ENCODE measurements around the gene AVP.

The AVP gene

DNA sequence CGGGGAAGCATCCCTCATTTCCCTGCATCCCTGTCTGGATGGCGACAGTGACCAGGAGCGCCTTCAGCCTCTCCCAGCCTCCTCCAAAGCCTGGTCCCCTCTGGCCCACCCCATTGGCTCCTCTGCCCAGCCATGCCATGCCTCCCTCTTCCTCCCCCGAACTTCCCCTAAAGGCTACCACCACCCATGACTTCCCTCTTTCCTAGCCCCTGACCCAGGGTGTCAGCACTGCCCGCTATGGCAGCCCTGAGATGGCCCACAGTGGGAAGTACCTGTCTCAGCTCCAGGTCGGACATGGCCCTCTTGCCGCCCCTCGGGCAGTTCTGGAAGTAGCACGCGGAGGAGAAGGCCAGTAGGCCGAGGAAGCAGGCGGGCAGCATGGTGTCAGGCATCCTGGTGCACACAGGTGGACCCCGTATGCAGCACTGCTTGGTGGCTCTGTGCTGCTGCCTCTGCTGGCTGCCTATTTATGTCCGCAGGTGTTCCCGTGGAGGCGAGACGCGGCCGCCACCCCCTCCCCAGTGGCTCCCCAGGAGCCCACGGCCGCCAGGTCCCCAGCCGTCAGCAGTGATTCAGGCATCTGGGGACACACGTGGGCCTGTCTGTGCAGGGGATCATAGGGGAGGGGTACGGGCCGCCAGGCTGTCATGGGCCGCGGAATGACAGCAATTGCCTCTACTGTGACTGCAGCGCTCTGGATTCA, at the start of gene AVP:
Gene AVP (minus strand): TSS at position 442 of the 703 bp plus-strand sequence. CDS start 50 bp downstream, at position 392.
- TF ChIP-seq, protein P1, sequence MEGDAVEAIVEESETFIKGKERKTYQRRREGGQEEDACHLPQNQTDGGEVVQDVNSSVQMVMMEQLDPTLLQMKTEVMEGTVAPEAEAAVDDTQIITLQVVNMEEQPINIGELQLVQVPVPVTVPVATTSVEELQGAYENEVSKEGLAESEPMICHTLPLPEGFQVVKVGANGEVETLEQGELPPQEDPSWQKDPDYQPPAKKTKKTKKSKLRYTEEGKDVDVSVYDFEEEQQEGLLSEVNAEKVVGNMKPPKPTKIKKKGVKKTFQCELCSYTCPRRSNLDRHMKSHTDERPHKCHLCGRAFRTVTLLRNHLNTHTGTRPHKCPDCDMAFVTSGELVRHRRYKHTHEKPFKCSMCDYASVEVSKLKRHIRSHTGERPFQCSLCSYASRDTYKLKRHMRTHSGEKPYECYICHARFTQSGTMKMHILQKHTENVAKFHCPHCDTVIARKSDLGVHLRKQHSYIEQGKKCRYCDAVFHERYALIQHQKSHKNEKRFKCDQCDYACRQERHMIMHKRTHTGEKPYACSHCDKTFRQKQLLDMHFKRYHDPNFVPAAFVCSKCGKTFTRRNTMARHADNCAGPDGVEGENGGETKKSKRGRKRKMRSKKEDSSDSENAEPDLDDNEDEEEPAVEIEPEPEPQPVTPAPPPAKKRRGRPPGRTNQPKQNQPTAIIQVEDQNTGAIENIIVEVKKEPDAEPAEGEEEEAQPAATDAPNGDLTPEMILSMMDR (IDR thresholded peaks at IDR 0.05), result no peak

- TF ChIP-seq, protein P1 (IDR thresholded peaks at IDR 0.05), result no peak
These were observed 49.6 kb upstream of the AVP start for GRCh38 chr20:3134151-3134550.

DNA sequence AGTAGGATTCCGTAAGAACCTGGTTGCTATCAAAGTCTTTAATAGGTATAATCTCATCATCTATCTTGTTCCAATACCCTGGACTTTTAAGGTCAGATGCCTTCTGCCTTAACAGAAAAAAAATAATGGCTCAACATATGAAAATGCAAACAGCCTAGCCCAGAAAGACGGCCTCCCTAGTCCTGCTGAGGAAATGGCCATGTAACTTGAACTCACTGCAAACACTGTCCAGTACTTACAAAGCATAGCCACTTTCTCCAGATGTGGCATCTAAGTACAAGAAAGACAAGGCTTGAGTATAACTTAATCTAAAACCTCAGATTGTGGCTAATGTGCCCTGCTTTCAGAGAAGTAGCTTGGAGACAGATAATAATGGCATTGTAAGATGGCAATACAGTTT, 48.6 kb upstream of the AVP start:
- TF ChIP-seq, protein P1 (IDR thresholded peaks at IDR 0.05), result no peak

DNA sequence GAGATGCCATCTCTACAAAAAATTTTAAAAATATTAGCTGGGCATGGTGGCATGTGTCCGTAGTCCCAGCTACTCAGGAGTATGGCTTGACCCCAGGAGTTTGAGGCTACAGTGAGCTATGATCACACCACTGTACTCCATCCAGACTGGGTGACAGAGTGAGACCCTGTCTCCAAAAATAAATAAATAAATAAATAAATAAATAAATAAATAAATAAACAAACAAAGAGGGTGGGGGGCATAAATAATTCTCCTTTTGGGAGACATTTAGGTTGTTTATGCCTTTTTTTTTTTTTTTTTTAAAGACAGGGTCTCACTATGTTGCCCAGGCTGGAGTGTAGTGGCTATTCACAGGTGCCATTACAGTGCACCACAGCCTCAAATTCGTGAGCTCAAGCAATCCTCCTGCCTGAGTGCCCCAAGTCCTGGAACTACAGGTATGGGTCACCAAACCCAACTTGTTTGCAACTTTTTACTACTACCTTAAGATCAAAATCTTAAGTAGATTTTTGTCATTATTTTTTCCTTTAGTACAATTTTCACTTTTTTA, 45.6 kb upstream of the AVP start:
- TF ChIP-seq, protein P1 (IDR thresholded peaks at IDR 0.05), result no peak

DNA sequence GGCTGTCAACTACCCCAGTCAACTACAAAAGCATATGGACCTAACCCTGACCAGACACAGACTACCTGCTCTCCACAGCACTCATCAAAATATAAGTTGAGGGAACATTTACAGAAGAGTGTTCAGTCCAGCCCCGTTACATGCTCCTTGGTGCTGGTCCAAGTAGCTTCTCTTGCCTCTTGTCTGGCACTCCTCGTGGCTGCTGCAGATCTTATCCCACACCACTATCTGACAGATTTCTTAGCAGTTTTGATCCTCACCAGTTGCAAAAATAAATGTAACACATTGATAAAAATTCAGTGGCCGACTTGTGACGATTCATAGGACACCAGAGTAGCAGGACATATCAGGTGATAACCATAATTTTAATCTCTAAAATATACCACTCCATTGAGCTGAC, 44.6 kb upstream of the AVP start:
- TF ChIP-seq, protein P1 (IDR thresholded peaks at IDR 0.05), result no peak

DNA sequence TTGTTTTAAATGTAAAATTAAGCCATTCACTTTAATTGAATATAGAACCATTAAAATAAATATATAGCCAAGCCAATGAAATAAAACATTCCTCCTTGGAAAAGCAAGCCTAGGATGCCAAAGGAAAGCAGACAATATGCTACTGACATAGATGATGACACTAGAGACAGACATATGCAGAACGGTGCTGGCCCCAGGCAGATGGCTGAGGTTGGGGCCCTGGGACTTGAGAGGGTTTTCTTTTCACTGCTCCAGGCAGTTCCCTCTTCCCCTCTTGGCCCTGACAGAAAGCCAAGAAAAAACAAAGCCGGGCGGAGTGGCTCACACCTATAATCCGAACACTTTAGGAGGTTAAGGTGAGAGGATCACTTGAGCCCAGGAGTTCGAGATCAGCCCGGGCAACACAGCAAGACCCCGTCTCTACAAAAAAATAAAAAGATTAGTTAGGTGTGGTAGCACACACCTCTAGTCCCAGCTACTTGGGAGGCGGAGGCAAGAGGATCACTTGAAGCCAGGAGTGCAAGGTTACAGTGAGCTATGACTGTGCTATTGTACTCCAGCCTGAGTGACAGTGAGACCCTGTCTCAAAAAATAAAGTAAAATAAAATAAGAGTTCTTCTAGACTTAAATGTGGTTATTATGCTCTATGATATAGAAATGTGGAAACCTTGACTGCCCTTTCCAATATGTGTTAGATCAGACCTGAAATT, 43.9 kb upstream of the AVP start:
- TF ChIP-seq, protein P1 (IDR thresholded peaks at IDR 0.05), result no peak

DNA sequence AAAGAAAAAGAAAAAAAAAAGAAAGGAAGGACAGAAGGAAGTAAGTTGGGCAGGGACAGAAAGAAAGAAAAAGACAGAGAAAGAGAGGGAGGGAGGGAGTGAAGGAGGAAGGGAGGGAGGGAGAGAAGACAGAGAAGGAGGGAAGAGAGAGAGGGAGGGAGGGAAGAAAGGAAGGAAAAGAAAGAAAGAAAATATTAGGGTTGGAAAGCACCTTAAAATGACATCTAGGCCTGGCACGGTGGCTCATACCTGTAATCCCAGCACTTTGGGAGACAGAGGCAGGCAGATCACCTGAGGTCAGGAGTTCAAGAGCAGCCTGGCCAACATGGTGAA, 42.0 kb upstream of the AVP start:
- TF ChIP-seq, protein P1 (IDR thresholded peaks at IDR 0.05), result no peak
